ENCODE measurements around the gene MYO5C. TPM values are rescaled to one million over a fixed set of nuclear protein-coding genes. Genes with fewer than 3 reads are reported as not detected.
A peak's percentile ranks its signal among the peaks of the same experiment; 100 is the strongest.
"Not testable (repeated sequence)": the region's sequence is repeated elsewhere in the genome, so short reads cannot be mapped to it uniquely, and the experiment has no call there.

Gene MYO5C
- total RNA-seq, 2 donors from 2014 or later = 1.0 to 1.1 TPM

GRCh38 chr15:52181938-52182780, 113.4 kb downstream of the MYO5C start:
- Mint-ChIP-seq H3K9me3 (no peaks in the 10 kb centered on the region), H3K36me3 (no peaks in the 10 kb centered on the region), H3K27ac (no peak overlapping the region)
- ATAC-seq = no peak
- DNase-seq (ENCODE audit: low spot score in 2 of 2) = no peak

GRCh38 chr15:52180851-52181450, 114.7 kb downstream of the MYO5C start:
- Mint-ChIP-seq H3K9me3 (no peaks in the 10 kb centered on the region), H3K27ac (peak overlapping the region; percentile 25 to 87)

GRCh38 chr15:52180196-52180835, 115.3 kb downstream of the MYO5C start:
- peak; percentile 9 to 39 for ATAC-seq
- Mint-ChIP-seq H3K36me3 (no peaks in the 10 kb centered on the region), H3K9me3 (no peaks in the 10 kb centered on the region), H3K27ac (peak overlapping the region; percentile 87 to 89)
- peak in 1 of 2 donors; percentile 36 for DNase-seq (ENCODE audit: low spot score in 2 of 2)

More at GRCh38 chr15:52180851-52181450, 114.7 kb downstream of the MYO5C start:
- DNase-seq (ENCODE audit: low spot score in 2 of 2) (no peak), ATAC-seq (no peak)
- H3K36me3 Mint-ChIP-seq = no peaks in the 10 kb centered on the region

GRCh38 chr15:52179278-52180195, 116.1 kb downstream of the MYO5C start:
- peak; percentile 82 to 85 for DNase-seq (ENCODE audit: low spot score in 2 of 2)
- ATAC-seq = peak; percentile 87 to 90
- H3K9me3 Mint-ChIP-seq = no peaks in the 10 kb centered on the region
- peak overlapping the region; percentile 87 to 95 for H3K27ac Mint-ChIP-seq
- no peaks in the 10 kb centered on the region for H3K36me3 Mint-ChIP-seq

- DNase-seq (ENCODE audit: low spot score in 2 of 2) (no peak), ATAC-seq (no peak)
- Mint-ChIP-seq H3K27ac (peak overlapping the region; percentile 87 to 91), H3K9me3 (no peaks in the 10 kb centered on the region), H3K36me3 (no peaks in the 10 kb centered on the region)
These were observed 116.8 kb downstream of the MYO5C start for GRCh38 chr15:52178765-52179164.

GRCh38 chr15:52172869-52173268, 122.7 kb downstream of the MYO5C start:
- ATAC-seq = no peak
- H3K36me3 Mint-ChIP-seq = no peaks in the 10 kb centered on the region
- H3K27ac Mint-ChIP-seq = no peak overlapping the region
- DNase-seq (ENCODE audit: low spot score in 2 of 2) = no peak
- H3K9me3 Mint-ChIP-seq = no peaks in the 10 kb centered on the region

GRCh38 chr15:52171807-52172206, 123.8 kb downstream of the MYO5C start:
- DNase-seq (ENCODE audit: low spot score in 2 of 2) = no peak
- no peaks in the 10 kb centered on the region for H3K36me3 Mint-ChIP-seq
- no peaks in the 10 kb centered on the region for H3K9me3 Mint-ChIP-seq
- H3K27ac Mint-ChIP-seq = no peak overlapping the region
- no peak for ATAC-seq

GRCh38 chr15:52171386-52171785, 124.2 kb downstream of the MYO5C start:
- DNase-seq (ENCODE audit: low spot score in 2 of 2) (no peak), ATAC-seq (peak in 1 of 2 donors; percentile 51)
- Mint-ChIP-seq H3K36me3 (no peaks in the 10 kb centered on the region), H3K27ac (peak overlapping the region in 1 of 2 donors; percentile 45), H3K9me3 (no peaks in the 10 kb centered on the region)

- H3K27ac Mint-ChIP-seq; H3K9me3 Mint-ChIP-seq; H3K36me3 Mint-ChIP-seq; DNase-seq (ENCODE audit: low spot score in 2 of 2); ATAC-seq: not testable (repeated sequence)
These were observed 125.4 kb downstream of the MYO5C start for GRCh38 chr15:52170199-52170598.

GRCh38 chr15:52165494-52166131, 130.0 kb downstream of the MYO5C start:
- ATAC-seq; DNase-seq (ENCODE audit: low spot score in 2 of 2); H3K27ac Mint-ChIP-seq; H3K9me3 Mint-ChIP-seq; H3K36me3 Mint-ChIP-seq: not testable (repeated sequence)

- ATAC-seq (no peak), DNase-seq (ENCODE audit: low spot score in 2 of 2) (no peak)
- no peak overlapping the region for H3K27ac Mint-ChIP-seq
- no peaks in the 10 kb centered on the region for H3K36me3 Mint-ChIP-seq
- no peaks in the 10 kb centered on the region for H3K9me3 Mint-ChIP-seq
These were observed 130.9 kb downstream of the MYO5C start for GRCh38 chr15:52164631-52165265.

- no peaks in the 10 kb centered on the region for H3K9me3 Mint-ChIP-seq
- DNase-seq (ENCODE audit: low spot score in 2 of 2) (no peak), ATAC-seq (no peak)
- H3K27ac Mint-ChIP-seq = no peak overlapping the region
- H3K36me3 Mint-ChIP-seq = no peaks in the 10 kb centered on the region
These were observed 132.0 kb downstream of the MYO5C start for GRCh38 chr15:52163321-52164190.

GRCh38 chr15:52162876-52163275, 132.7 kb downstream of the MYO5C start:
- H3K36me3 Mint-ChIP-seq = no peaks in the 10 kb centered on the region
- DNase-seq (ENCODE audit: low spot score in 2 of 2) = no peak
- no peaks in the 10 kb centered on the region for H3K9me3 Mint-ChIP-seq
- no peak overlapping the region for H3K27ac Mint-ChIP-seq
- ATAC-seq = no peak

- Mint-ChIP-seq H3K9me3 (no peaks in the 10 kb centered on the region), H3K27ac (no peak overlapping the region), H3K36me3 (no peaks in the 10 kb centered on the region)
- no peak for DNase-seq (ENCODE audit: low spot score in 2 of 2)
- no peak for ATAC-seq
These were observed 133.3 kb downstream of the MYO5C start for GRCh38 chr15:52162260-52162659.
